ENCODE measurements around the gene FBXO24. TPM values are rescaled to one million over a fixed set of nuclear protein-coding genes. Genes with fewer than 3 reads are reported as not detected.
"Not testable (repeated sequence)": the region's sequence is repeated elsewhere in the genome, so short reads cannot be mapped to it uniquely, and the experiment has no call there.

FBXO24 gene
- total RNA-seq, 1 donor from 2014 or later, result 0.61 TPM

- no peaks in the 10 kb centered on the region for H3K36me3 Mint-ChIP-seq (ENCODE audit: low read depth)
- no peak for TF ChIP-seq CTCF (conservative IDR thresholded peaks at IDR 0.05)
- no peaks in the 10 kb centered on the region for H3K9me3 Mint-ChIP-seq
- H3K27ac Mint-ChIP-seq (ENCODE audit: unreplicated experiment), result no peak overlapping the region
- H3K4me3 Mint-ChIP-seq, result peak overlapping the region; percentile 86
- DNase-seq (ENCODE audit: low read depth, low spot score), result no peak
- peaks cover 31% of the 10 kb centered on the region for H3K4me1 Mint-ChIP-seq
- no peaks in the 10 kb centered on the region for H3K27me3 Mint-ChIP-seq (ENCODE audit: low read depth)
These were observed 45.9 kb upstream of the FBXO24 start for GRCh38 chr7:100540073-100540723.

GRCh38 chr7:100541309-100541708 is 44.8 kb upstream of the FBXO24 start:
- H3K27ac Mint-ChIP-seq (ENCODE audit: unreplicated experiment); DNase-seq (ENCODE audit: low read depth, low spot score); H3K27me3 Mint-ChIP-seq (ENCODE audit: low read depth); H3K9me3 Mint-ChIP-seq; H3K36me3 Mint-ChIP-seq (ENCODE audit: low read depth): not testable (repeated sequence)
- H3K4me1 Mint-ChIP-seq, result peaks cover 42% of the 10 kb centered on the region
- peak overlapping the region; percentile 42 for H3K4me3 Mint-ChIP-seq

GRCh38 chr7:100543586-100543985 is 42.5 kb upstream of the FBXO24 start:
- DNase-seq (ENCODE audit: low read depth, low spot score), result no peak
- H3K27ac Mint-ChIP-seq (ENCODE audit: unreplicated experiment), result no peak overlapping the region
- no peaks in the 10 kb centered on the region for H3K36me3 Mint-ChIP-seq (ENCODE audit: low read depth)
- H3K4me1 Mint-ChIP-seq, result peaks cover 49% of the 10 kb centered on the region
- H3K4me3 Mint-ChIP-seq, result no peak overlapping the region
- no peak for TF ChIP-seq CTCF (conservative IDR thresholded peaks at IDR 0.05)
- H3K9me3 Mint-ChIP-seq, result no peaks in the 10 kb centered on the region
- no peaks in the 10 kb centered on the region for H3K27me3 Mint-ChIP-seq (ENCODE audit: low read depth)

GRCh38 chr7:100544386-100544785 is 41.7 kb upstream of the FBXO24 start:
- TF ChIP-seq CTCF (conservative IDR thresholded peaks at IDR 0.05), result no peak
- Mint-ChIP-seq H3K4me1 (peaks cover 42% of the 10 kb centered on the region), H3K36me3 (ENCODE audit: low read depth) (no peaks in the 10 kb centered on the region), H3K27me3 (ENCODE audit: low read depth) (no peaks in the 10 kb centered on the region), H3K4me3 (no peak overlapping the region), H3K9me3 (no peaks in the 10 kb centered on the region), H3K27ac (ENCODE audit: unreplicated experiment) (no peak overlapping the region)
- no peak for DNase-seq (ENCODE audit: low read depth, low spot score)

- no peak for DNase-seq (ENCODE audit: low read depth, low spot score)
- H3K9me3 Mint-ChIP-seq, result no peaks in the 10 kb centered on the region
- no peak overlapping the region for H3K4me3 Mint-ChIP-seq
- TF ChIP-seq CTCF (conservative IDR thresholded peaks at IDR 0.05), result no peak
- H3K4me1 Mint-ChIP-seq, result peaks cover 38% of the 10 kb centered on the region
- no peaks in the 10 kb centered on the region for H3K36me3 Mint-ChIP-seq (ENCODE audit: low read depth)
- no peaks in the 10 kb centered on the region for H3K27me3 Mint-ChIP-seq (ENCODE audit: low read depth)
- H3K27ac Mint-ChIP-seq (ENCODE audit: unreplicated experiment), result peak overlapping the region; percentile 76
These were observed 41.2 kb upstream of the FBXO24 start for GRCh38 chr7:100544967-100545359.

- peak; percentile 16 for TF ChIP-seq CTCF (conservative IDR thresholded peaks at IDR 0.05)
- Mint-ChIP-seq H3K9me3 (no peaks in the 10 kb centered on the region), H3K27me3 (ENCODE audit: low read depth) (no peaks in the 10 kb centered on the region), H3K4me3 (no peak overlapping the region), H3K4me1 (peaks cover 37% of the 10 kb centered on the region), H3K36me3 (ENCODE audit: low read depth) (peaks cover 2% of the 10 kb centered on the region), H3K27ac (ENCODE audit: unreplicated experiment) (peak overlapping the region; percentile 76)
- DNase-seq (ENCODE audit: low read depth, low spot score), result no peak
These were observed 40.6 kb upstream of the FBXO24 start for GRCh38 chr7:100545360-100546128.
